Measurements from ENCODE around the gene CLUH.
A peak's percentile ranks its signal among the peaks of the same experiment; 100 is the strongest.

CLUH gene

GRCh38 chr17:2718150-2718938 lies 6.8 kb upstream of the CLUH start:
- DNase-seq (ENCODE audit: low spot score) = no peak

DNA sequence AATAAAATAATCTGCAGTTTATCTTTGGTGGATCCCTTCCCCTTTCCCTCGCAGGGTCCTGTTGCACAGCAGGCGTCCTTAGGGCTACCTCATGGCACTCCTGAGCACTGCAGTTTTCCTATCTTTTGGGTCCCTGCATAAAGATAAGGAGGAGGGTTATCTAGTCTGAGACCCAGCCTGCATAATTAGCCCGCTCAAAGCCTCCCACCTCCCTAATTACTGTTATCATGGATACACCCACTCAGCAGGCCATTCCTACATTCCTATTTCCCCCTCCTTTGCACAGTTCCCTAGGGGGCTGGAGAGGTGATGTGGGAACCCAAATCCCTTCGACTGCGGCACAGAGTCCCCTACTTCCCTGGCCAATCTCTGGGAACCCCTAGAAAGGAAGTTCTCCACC lies 5.1 kb upstream of the CLUH start:
- DNase-seq (ENCODE audit: low spot score) = no peak

- DNase-seq (ENCODE audit: low spot score) = no peak
Measured at GRCh38 chr17:2713881-2714280, 2.3 kb upstream of the CLUH start.

GRCh38 chr17:2712300-2713043 lies 908 bp upstream of the CLUH start:
- DNase-seq (ENCODE audit: low spot score) = no peak

DNA sequence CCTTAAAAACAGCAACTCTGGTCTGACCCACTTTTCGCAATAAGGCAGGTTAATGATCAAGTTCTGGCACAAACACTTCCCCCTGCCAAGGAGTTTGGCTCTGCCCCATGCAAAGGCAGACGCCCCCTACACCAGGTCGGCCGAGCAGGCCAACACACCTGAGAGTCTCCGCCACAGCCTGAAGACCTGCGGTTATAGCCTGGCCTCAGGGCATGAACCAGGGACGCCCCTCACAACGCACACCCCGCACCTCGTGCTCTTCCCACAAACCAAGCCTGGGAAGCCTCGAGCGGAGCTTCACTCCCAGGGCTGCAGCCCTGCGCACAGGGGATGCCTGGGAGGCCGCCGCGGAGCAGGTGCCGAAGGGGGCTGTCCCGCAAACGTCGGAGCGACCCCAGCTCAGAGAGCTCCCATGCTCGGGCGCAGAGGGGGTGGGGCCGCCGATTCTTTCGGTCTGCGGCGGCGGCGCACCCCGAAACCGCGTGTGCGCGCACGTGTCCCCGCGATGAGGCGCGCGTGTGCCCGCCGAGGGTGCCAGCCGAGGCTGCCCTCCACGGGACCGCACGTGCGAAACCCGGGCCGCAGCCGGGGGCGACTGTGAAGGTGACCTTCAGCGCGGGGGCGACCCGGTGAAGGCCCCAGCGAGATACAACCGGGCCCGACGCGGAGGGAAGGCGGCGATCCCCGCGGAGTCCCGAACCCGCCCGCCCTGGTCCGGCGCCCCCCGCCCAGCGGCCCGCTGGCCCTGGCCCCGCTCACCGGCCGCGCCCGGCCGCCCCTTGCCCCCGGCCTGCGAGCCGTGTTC lies 559 bp downstream of the CLUH start:
- peak; percentile 52 for DNase-seq (ENCODE audit: low spot score)

DNA sequence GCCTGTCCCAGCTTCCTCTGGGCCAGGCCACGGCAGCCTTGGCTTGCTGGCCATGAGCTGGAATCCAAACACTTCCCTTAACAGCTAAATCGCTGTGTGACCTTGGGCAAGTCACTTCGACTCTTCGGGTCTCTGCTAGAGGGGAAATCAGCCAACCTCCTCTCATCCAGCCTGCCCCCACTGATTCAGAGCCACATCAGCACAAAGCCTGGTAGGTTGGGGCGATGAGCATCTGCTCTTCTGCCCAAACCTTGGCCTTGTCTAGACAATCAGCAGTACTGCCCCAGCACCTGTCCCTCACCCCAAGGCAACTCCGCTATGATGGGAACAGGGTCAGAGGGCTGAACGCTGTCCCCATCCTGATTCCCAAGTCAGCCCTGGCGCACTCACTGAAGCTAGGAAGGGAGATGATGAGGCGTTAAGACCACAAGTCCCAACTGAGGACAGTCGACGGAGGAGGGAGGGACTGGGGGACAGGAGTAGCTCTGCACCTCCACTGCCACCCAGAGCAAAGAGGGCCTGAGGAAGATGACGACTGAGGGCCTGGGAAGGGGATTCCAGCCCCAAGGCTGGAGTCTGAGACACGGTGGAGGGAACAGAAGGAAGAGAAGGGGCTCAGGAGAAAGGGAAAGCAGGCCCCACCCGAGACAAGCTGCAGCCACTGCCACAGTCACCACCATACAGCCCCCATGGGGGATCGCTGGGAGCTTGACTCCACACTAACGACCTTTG lies 1.3 kb downstream of the CLUH start:
- DNase-seq (ENCODE audit: low spot score) = peak; percentile 8

DNA sequence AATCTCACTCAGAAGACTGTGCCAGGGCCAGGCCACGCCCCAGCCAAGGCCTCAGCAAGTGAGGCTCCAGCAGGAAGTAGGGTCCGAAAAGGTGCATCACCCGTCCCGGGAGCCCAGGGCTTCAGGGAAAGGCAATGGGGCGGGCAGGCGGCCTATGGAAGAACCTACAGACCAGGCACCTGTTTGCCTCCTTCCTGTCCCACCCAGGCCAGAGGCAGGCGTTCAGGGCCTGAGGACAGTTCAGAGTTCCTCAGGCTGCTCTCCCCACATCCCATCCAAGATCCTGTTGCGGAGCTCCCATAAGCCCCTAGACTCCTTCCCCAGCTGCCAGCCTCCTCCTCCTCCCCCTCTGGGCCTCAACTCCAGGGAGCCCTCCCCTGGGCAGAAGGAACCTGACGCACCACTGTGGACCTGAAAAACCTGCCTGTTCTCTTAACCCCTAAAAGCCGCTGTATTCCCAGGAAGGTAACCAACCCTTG lies 2.3 kb downstream of the CLUH start:
- peak; percentile 35 for DNase-seq (ENCODE audit: low spot score)

DNA sequence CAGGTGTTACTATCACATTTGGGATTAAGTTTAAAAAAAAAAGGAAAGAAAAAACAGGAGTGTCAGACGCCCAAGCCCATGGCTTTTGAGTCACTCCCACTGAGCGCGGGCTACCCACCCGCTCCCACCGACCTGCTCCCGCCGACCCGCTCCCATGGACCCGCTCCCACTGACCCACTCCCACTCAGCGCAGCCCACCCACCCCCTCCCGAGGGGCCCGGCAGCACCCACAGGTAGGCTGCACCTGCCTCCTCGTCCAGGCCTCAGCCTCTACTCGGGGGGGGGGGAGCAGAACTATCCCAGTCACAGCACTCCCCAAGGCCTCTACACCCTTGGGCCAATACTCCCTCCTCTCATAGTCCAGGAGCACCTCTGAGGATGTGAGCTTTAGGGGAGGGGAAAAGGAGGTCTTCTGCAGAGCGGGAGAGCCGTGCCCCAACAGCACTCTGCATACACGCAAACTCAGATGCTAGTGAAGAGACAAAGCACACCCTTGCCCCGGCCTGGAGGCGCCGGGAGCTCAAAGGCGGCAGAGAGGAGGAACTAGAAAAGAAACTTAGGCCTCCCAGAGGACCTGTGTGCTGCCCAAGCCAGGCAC lies 2.9 kb downstream of the CLUH start:
- no peak for DNase-seq (ENCODE audit: low spot score)

DNA sequence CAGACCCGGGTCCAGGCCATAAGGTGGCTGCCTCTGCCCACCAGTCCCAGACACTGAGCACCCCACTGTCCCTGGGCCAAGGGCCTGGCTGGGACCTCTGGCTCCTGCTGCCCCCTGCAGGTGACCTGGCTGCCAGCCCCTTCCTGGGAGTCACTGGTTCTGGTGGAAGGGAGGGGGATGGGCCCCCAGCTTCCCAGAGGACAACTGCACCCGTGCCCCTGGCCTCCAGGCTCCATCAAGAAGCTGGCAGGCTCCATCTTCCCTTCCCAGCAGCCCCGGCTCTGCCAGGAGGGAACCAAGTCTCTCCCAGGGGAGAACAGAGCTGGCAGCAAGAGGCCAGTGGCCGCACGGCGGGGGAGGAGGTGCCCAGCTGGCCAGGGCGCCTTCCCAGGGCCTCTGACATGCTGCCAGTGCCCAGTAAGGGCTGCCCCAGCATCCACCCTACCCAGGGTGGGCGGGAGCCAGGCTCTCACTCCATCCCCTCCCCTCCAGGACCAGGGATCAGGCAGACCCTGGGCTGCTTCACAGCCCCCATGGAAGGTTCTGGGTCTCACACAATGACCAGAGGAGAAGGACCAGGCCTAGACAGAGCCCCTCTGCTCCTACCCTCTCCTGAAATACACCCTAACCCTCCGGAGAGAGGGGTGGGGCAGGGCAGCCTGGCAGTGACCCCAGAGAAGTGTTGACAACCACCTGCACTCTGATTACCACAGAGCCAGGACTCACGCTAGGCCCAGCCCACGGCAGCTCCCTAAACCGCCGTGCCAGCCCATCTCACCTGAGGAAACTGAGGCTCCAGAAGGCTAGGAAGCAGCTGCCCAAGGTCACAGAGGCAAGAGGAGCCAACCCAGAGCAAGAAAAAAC lies 3.6 kb downstream of the CLUH start:
- peak; percentile 88 for DNase-seq (ENCODE audit: low spot score)

GRCh38 chr17:2706911-2707510 lies 4.6 kb downstream of the CLUH start:
- DNase-seq (ENCODE audit: low spot score) = no peak

GRCh38 chr17:2705888-2706795 lies 5.4 kb downstream of the CLUH start:
- DNase-seq (ENCODE audit: low spot score) = no peak

GRCh38 chr17:2705263-2705662 lies 6.3 kb downstream of the CLUH start:
- no peak for DNase-seq (ENCODE audit: low spot score)

- peak; percentile 25 for DNase-seq (ENCODE audit: low spot score)
Measured at GRCh38 chr17:2704890-2705248, 6.7 kb downstream of the CLUH start.

DNA sequence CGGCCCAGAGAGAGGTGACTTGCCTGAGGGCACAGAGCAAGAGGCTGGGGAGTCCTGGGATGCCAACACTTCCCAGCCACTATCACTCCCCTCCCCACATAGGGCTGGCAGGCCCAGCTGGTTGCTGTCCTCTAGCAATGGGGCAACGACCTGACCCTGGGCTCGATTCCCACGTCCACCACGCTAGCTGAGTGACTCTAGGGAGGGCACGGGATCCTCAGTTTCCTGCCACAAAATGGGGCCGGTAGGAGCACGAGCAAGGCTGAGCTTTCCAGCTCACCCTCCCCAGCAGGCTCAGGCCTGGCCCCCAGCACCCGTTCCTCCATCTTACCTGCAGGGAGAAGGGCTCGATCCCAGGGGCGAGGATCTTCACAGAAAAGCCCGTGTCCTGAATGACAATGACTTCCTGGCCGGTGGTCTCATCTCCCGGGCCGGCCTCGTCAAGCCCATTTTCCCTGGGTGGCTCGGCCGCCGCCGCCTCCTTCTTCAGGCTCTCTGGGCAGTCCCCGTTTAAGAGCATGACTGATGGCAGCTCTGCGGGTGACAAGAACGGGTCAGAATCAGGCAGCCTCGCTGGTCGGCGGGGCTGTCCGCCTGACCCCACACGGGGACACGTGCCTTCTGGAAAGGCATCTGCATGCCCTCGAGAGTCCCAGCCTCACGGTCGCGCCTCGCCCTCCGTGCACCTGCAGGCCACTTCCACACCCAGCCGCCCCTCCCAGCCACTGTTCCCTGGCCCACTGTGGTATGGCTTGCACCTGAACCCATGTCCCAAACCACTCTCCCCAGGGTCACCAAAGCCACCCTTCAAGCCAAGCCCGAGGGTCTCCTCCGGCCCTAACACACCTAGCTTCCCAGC lies 7.3 kb downstream of the CLUH start:
- peak; percentile 8 for DNase-seq (ENCODE audit: low spot score)

DNA sequence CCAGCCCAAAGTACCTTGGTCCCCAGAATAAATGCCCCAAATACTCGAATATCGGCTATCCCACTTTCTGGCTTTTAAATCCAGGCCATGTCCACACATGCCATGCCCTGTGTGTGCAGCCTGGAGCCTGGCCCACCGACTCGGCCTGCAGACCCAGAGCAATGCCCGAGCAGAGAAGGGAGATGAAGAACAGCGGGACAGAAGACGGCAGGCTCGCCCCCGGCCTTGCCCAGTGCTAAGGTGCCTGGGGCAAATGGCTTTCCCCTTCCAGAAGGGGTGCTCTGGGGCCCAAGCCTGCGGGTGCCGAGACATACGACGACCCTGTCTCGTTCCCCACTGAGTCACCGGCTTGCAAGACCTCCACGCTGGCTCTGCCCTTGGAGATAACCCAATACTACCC lies 8.0 kb downstream of the CLUH start:
- DNase-seq (ENCODE audit: low spot score) = no peak

DNA sequence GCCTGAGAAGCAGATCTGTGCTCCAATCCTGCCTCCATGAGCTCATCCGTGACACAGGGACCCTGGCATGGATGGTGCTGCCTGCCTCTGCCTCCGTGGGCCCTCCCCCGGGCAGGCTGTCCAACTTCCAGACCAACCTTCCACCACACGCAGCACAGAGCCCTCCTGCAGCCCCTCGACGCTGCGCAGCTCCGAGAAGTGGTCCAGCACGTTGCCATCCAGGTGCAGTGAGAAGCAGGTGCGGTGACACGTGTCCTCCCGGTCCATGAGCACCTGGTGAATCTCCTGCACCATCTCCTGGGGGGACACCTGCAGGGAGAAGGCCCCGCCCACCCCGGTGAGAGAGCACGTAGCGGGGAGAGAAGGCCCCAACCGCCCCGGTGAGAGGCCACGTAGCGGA lies 8.4 kb downstream of the CLUH start:
- DNase-seq (ENCODE audit: low spot score) = no peak

DNA sequence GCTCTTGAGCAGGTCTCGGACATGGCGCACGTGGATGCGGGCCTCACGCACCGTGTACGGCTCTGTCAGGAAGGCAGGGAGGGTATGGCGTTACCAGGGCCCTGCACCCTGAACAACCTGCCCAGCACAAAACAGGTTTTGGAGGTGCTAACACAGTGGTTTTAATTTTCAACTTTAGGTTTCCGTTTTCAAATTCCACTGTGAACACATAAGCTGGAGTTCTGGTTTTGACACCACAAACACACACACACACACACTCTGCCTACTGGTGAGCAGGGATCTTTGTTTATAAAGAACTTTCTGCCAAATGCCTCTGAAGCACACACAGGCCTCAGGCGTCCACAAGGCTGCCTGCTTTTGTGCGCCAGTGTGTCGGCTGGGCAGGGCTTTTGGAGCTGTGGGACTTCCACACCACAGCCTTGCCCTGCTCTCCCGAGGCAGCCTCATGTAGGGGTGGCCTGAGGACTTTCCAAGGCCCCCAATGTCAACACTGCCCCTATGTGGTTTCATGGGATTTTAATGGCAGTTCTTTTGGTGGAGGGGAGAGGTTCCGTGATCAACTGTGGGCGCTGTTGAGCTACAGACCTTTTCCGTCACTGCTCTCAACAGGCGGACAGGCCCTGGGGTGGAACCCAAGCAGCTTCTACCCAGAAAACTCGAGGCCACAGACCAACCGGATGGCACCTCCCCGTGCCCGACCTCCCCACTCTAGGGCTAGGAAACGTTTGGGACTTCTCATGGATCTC lies 9.4 kb downstream of the CLUH start:
- DNase-seq (ENCODE audit: low spot score) = peak; percentile 40

All from iPS-NIHi11 (cell line).